Heart left ventricle (tissue), 16 donors: Measurements from ENCODE around the gene RNF123. TPM values are rescaled to one million over a fixed set of nuclear protein-coding genes. Genes with fewer than 3 reads are reported as not detected.

ENCODE experiments used
- ATAC-seq, 4 donors: fragments of 200-7000 bp; cut with Tn5 transposase; one replicate each; pipeline ENCODE4 v1.9.1; 2020 to 2022; ENCODE audit warnings: moderate library complexity in 4 of 4, mild to moderate bottlenecking in 3 of 4, moderate number of reproducible peaks in 1 of 4
- DNase-seq, 5 donors: peaks; one replicate each; pipeline ENCODE4 v3.0.0-alpha.2; 2020
- H3K27ac ChIP-seq, 12 donors: fragments of 200-600 bp; sonication (generic) in 4 of 12; one replicate each; pipeline versions ENCODE4 v1.5.0 to v1.8.0; 2016 to 2022; ENCODE audit warnings: mild to moderate bottlenecking in 2 of 12
- H3K27me3 ChIP-seq, 9 donors: fragments of 200-600 bp; sonication (generic) in 2 of 9; one replicate each; pipeline versions ENCODE4 v1.5.1 to v1.8.0; 2016 to 2022; ENCODE audit warnings: mild to moderate bottlenecking in 3 of 9
- H3K36me3 ChIP-seq, 9 donors: fragments of 200-600 bp; sonication (generic) in 2 of 9; one replicate each; pipeline versions ENCODE4 v1.5.0 to v1.8.0; 2018 to 2022; ENCODE audit warnings: mild to moderate bottlenecking in 2 of 9
- H3K4me1 ChIP-seq, 12 donors: fragments of 200-600 bp; sonication (generic) in 4 of 12; one replicate each; pipeline versions ENCODE4 v1.5.0 to v1.8.0; 2016 to 2022; ENCODE audit warnings: mild to moderate bottlenecking in 3 of 12
- H3K4me3 ChIP-seq, 12 donors: fragments of 200-600 bp; sonication (generic) in 4 of 12; one replicate each; pipeline versions ENCODE4 v1.5.0 to v1.8.0; 2017 to 2022; ENCODE audit warnings: mild to moderate bottlenecking in 9 of 12, moderate library complexity in 4 of 12
- H3K9me3 ChIP-seq, 12 donors: fragments of 200-600 bp; sonication (generic) in 4 of 12; one replicate each; pipeline versions ENCODE4 v1.5.0 to v1.8.0; 2016 to 2022; ENCODE audit warnings: mild to moderate bottlenecking in 1 of 12
- POLR2A ChIP-seq, 2 donors: fragments of 450-650 bp; IDR thresholded peaks; one replicate each; pipeline ENCODE4 v1.6.1; 2017; ENCODE audit warnings: antibody characterized with exemption in 2 of 2, mild to moderate bottlenecking in 2 of 2, moderate library complexity in 2 of 2
- WGBS, 4 donors: extraction: QIAGEN DNeasy Blood & Tissue Kit in 2 of 4; methylation state at CpG; one replicate each; pipeline versions ENCODE4 v1.1.5 to v1.1.7; 2013 to 2018; 5-methylcytosine and 5-hydroxymethylcytosine counted together
- intact Hi-C, 10 donors: fragments of 100-400 bp; cut with DNase I; formaldehyde crosslinking; loops; one replicate each; pipeline versions ENCODE4 v1.11.1 to v1.14.2; 2022
- polyA plus RNA-seq, 2 donors: library from polyadenylated mRNA; stranded (reverse); fragments of 200-250 nt; gene quantifications; one replicate each; pipeline ENCODE4 v1.2.3, GENCODE V29; 2013
- total RNA-seq, 9 donors: library from RNA; depleted of rRNA in 2 of 9; stranded (reverse); fragments of >200 nt in 2 of 9; fragmentation: NEBNext Ultra II Directional in 3 of 9; extraction: Animal tissue kit (Norgen Biotek cat#: 25700) in 3 of 9; gene quantifications; one replicate each; pipeline versions ENCODE4 v1.1.0 to v1.2.4, GENCODE V29; 2016 to 2023
- TF ChIP-seq, protein P1 (sequence below), 12 donors: fragments of 200-600 bp; sonication (generic) in 4 of 12; IDR thresholded peaks; one replicate each; pipeline versions ENCODE4 v1.5.0 to v1.8.0; 2018 to 2022; ENCODE audit warnings: antibody characterized with exemption in 12 of 12, mild to moderate bottlenecking in 5 of 12
- donor health status: ischemic (EF 13 %, LVEDD 7.1; RV severe dilation, severe dysfunction).
- donor health status: healthy with polysubstance abuse.
- donor health status: DM: no; HTN: yes; CAD: no.
- donor health status: DM: no; HTN: no; CAD: no.
- donor health status: ischemic (EF 25% LVEDD 6.9; RV normal size, moderate dysfunction).
- donor health status: ischemic (EF 25% LVEDD 5.7; RV mildly dilated, moderate dysfunction).
- donor health status: healthy.
- donor health status: DM: yes; HTN: yes; CAD: no.
- donor health status: ischemic (EF 35%, LVEDD 5.7; RV mildly dilated, moderate dysfunction).
- donor health status: nonischemic (EF 11% LVEDD 7.7; RV severe dilation, severe dysfunction).
- donor health status: DM: yes; HTN: yes; CAD: no.
- donor health status: PGD.
- donor health status: ischemic (EF 29% LVEDD 5.4; RV normal size, mild dysfunction).
- donor health status: nonischemic (EF 23%, LVEDD 6.1; RV moderate dilation, normal function).

The RNF123 gene
- total and polyA plus RNA-seq, 11 donors: 27.7 to 61.4 (median 46.0) TPM

DNA sequence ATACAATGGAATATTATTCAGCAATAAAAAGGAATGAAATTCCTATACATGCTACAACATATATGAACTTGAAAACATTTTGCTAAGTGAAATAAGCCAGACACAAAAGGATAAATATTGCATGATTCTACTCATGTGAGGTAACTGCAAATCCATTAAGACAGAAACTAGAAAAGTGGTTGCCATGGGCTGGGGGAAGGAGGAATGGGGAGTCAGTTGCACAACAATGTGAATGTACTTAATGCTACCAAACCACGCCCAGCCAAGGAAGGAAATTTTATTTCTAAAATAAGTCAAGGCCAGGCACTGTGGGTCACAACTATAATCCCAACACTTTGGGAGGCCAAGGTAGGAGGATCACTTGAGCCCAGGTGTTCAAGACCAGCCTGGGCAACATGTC is 44.2 kb downstream of the RNF123 start:
- Histone ChIP-seq H3K27ac (no peak overlapping the region), H3K4me1 (peaks cover 0 to 5% (median 0%) of the 10 kb centered on the region in 12 donors), H3K36me3 (peaks cover 0 to 99% (median 91%) of the 10 kb centered on the region in 9 donors), H3K4me3 (no peak overlapping the region), H3K9me3 (no peaks in the 10 kb centered on the region), H3K27me3 (no peaks in the 10 kb centered on the region)
- DNase-seq (no peak), ATAC-seq (no peak)
- TF ChIP-seq, protein P1, sequence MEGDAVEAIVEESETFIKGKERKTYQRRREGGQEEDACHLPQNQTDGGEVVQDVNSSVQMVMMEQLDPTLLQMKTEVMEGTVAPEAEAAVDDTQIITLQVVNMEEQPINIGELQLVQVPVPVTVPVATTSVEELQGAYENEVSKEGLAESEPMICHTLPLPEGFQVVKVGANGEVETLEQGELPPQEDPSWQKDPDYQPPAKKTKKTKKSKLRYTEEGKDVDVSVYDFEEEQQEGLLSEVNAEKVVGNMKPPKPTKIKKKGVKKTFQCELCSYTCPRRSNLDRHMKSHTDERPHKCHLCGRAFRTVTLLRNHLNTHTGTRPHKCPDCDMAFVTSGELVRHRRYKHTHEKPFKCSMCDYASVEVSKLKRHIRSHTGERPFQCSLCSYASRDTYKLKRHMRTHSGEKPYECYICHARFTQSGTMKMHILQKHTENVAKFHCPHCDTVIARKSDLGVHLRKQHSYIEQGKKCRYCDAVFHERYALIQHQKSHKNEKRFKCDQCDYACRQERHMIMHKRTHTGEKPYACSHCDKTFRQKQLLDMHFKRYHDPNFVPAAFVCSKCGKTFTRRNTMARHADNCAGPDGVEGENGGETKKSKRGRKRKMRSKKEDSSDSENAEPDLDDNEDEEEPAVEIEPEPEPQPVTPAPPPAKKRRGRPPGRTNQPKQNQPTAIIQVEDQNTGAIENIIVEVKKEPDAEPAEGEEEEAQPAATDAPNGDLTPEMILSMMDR (IDR thresholded peaks at IDR 0.05): no peak
- no peak for TF ChIP-seq POLR2A (IDR thresholded peaks at IDR 0.05)
- intact Hi-C loops: no loop called here
- 86 to 93% (median 89%) methylated on average over 1 of the region's 1 CpG for WGBS, 4 donors

DNA sequence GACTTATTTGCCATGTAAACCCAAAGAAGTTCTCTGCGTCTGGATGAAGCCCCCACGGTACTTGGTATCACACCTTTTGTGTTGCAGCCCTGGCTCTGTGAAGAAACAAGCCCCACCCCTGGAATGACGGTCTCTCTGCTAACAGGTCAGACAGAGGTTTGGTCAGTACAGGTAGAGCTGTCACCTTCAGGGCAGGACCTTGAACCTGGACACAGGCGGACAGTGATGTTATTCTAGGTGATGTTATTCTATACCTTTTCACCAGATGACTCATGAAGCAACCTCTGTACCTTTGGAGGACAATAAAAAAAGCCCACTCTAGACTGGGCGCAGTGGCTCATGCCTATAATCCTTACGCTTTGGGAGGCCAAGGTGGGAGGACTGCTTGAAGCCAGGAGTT is 45.4 kb downstream of the RNF123 start:
- Histone ChIP-seq H3K27ac (no peak overlapping the region), H3K4me1 (peaks cover 0 to 5% (median 0%) of the 10 kb centered on the region in 12 donors), H3K4me3 (no peak overlapping the region), H3K9me3 (no peaks in the 10 kb centered on the region), H3K36me3 (peaks cover 0 to 95% (median 85%) of the 10 kb centered on the region in 9 donors), H3K27me3 (no peaks in the 10 kb centered on the region)
- TF ChIP-seq POLR2A (IDR thresholded peaks at IDR 0.05): no peak
- TF ChIP-seq, protein P1 (IDR thresholded peaks at IDR 0.05): no peak
- no peak for DNase-seq
- intact Hi-C loops: no loop called here
- 89 to 96% (median 95%) methylated on average over 6 of the region's 6 CpGs for WGBS, 4 donors
- ATAC-seq: no peak

DNA sequence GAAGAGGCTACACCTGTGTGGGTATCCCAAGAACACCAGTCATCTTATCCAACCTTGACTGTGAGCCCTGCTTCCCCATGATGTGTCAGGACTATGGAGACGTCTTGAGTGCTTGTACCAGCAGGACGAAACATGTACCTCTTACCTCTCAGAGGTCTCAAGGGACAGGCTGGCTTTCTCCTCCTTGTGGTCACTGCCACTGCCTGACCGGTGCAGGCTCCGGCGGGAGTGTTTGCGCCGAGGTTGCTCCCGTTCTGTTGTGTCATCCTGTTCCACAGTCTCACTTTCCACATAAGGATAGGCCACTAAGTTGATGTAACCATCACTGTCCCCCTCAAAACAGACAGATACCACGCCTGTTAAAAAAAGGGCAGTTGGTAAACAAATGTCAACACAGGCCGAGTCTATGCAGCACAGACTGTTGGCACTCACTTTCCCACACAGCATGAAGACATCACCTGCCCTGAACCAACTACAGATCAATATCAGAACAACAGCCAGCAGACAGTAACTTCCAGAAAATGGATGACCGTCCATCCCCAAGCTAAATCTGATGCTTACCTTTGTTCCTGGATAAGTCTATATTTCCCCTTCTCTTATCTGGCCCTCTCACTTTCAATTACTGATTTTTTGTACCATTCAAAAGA is 48.8 kb downstream of the RNF123 start:
- WGBS, 4 donors: 95 to 98% (median 96%) methylated on average over 8 to 11 of the region's 11 CpGs
- intact Hi-C loops: no loop called here
- DNase-seq (no peak), ATAC-seq (no peak)
- H3K9me3 ChIP-seq: no peaks in the 10 kb centered on the region
- TF ChIP-seq POLR2A (IDR thresholded peaks at IDR 0.05): no peak
- TF ChIP-seq, protein P1 (IDR thresholded peaks at IDR 0.05): no peak
- no peaks in the 10 kb centered on the region for H3K27me3 ChIP-seq
- peaks cover 0 to 5% (median 0%) of the 10 kb centered on the region in 12 donors for H3K4me1 ChIP-seq
- H3K27ac ChIP-seq: no peak overlapping the region
- H3K36me3 ChIP-seq: peaks cover 0 to 83% (median 72%) of the 10 kb centered on the region in 9 donors
- H3K4me3 ChIP-seq: no peak overlapping the region

DNA sequence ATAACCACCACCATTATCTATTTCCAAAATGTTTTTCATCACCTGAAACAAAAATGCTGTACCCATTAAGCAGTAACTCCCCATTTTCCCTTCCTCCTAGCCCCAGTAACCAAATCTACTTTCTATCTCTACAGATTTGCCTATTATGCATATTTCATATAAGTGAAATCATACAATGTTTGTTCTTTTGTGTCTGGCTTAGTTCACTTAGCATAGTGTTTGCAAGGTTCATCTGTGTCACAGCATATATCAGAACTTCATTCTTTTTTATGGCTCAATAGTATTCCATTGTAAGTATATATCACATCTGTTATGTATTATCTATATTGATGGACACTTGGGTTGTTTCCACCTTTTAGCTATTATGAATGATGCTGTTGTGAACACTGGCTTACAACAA is 51.1 kb downstream of the RNF123 start:
- Histone ChIP-seq H3K27me3 (no peaks in the 10 kb centered on the region), H3K36me3 (peaks cover 0 to 86% (median 64%) of the 10 kb centered on the region in 9 donors), H3K27ac (no peak overlapping the region), H3K4me1 (no peaks in the 10 kb centered on the region), H3K4me3 (no peak overlapping the region), H3K9me3 (no peaks in the 10 kb centered on the region)
- DNase-seq (no peak), ATAC-seq (no peak)
- no peak for TF ChIP-seq POLR2A (IDR thresholded peaks at IDR 0.05)
- TF ChIP-seq, protein P1 (IDR thresholded peaks at IDR 0.05): no peak
- intact Hi-C loops: no loop called here
